CD4-positive, alpha-beta T cell treated with Interleukin-17A for 4 hours (primary cell): Measurements from ENCODE around the gene ZFP64.
"Not testable (repeated sequence)": the region's sequence is repeated elsewhere in the genome, so short reads cannot be mapped to it uniquely, and the experiment has no call there.

ENCODE experiments used
- DNase-seq: peaks from one replicate; pipeline ENCODE4 v3.0.0-alpha.2; 2020; ENCODE audit warnings: mixed read lengths

The ZFP64 gene

GRCh38 chr20:52191132-52191915, at the start of gene ZFP64:
Gene ZFP64 (minus strand): TSS chr20:52191779. CDS start chr20:52191636, 143 bp downstream.
- peak; percentile 78 for DNase-seq

DNA sequence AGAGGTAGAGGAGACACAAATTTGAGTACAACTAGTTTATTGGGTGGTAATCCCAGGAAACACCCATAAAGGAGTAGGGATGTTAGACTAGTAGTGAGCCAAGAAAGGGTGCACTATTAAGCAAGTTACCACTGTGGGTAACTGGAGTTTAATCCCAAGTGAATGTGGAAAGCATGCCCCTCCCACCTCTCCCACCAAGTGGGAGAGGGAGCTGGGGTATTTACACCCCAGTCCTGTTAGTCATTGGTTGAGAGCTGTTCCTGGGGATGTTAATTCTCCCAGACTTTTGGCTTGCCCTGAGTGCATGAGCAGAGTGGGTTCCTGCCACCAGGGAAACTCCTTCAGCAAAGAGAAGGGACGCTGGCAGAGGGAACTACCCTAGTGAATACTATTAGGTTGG, 49.2 kb upstream of the ZFP64 start:
- no peak for DNase-seq

GRCh38 chr20:52239102-52239501, 47.5 kb upstream of the ZFP64 start:
- DNase-seq, result no peak

DNA sequence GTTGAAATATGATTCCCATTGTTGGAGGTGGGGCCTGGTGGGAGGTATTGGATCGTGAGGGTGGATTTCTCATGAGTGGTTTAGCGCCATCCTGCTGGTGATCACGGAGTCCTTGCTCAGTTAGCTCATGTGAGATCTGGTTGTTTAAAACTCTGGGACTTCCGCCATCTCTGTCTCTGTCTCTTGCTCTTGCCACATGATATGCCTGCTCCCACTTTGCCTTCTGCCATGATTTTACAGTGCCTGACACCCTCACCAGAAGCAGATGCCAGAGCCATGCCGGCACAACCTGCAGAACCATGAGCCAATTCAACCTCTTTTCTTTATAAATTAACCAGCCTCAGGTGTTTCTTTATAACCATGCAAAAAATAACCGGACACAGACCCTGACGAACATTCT, 44.7 kb upstream of the ZFP64 start:
- DNase-seq, result no peak

GRCh38 chr20:52235129-52235528, 43.5 kb upstream of the ZFP64 start:
- DNase-seq, result no peak

- DNase-seq, result no peak
Observed at GRCh38 chr20:52234302-52235045, 42.9 kb upstream of the ZFP64 start.

GRCh38 chr20:52231230-52231746, 39.7 kb upstream of the ZFP64 start:
- DNase-seq, result no peak

DNA sequence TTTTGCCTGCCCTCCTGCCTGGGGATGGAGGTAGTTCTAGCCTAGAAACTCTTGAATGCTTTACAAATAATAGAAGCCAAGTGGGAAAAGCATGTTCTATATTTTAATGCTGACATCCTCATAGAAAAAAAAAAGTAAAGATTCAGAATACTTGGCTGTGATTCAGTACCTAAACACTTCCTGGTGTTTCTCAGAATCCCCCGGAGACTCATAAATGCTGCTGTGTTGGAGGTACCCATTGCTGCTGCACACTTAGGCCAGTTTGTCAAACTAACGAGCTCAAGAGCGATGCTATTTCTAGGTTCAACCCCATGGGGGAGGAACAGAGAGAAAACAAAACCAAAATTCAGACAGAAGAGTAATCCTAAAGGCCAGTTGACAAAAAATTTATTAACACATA, 38.8 kb upstream of the ZFP64 start:
- no peak for DNase-seq

- not testable (repeated sequence) for DNase-seq
Observed at GRCh38 chr20:52229346-52229745, 37.8 kb upstream of the ZFP64 start.

DNA sequence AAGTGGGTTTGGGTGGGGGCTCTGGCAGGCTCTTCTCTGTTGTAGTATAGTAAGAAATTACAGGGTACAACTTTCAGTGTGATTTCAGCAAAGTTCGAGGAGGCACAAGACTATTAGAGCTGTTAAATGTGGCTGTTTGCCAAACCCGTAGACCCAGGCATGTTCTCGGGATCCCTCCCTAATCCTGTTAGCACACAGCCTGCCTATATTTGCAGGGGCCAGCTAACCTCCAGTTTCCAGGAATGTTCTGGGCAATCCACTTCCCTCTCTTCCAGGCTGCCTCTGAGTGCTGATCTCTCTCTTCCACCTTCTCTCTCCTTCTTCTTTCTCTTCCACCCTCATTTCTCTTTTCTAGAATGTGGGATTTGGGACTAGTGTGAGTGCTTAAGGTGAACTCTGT, 34.8 kb upstream of the ZFP64 start:
- DNase-seq, result no peak

DNA sequence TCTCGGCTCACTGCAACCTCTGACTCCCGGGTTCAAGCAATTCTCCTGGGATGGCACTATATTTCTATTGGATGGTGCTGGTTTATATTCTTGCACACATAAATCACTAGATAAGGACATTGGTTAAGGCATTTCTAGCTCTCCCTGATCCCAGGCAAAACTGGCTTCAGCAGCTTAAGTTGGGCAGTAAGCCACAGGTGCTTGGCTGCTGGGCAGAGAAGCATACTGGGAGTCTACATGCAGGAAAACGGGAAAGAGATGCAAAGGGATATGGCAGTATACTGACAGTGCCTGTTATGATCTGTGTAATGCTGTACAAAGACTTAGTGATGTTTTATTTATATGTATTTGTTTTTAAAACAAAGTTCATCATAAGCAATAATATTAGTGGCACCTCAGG, 33.3 kb upstream of the ZFP64 start:
- DNase-seq, result no peak

DNA sequence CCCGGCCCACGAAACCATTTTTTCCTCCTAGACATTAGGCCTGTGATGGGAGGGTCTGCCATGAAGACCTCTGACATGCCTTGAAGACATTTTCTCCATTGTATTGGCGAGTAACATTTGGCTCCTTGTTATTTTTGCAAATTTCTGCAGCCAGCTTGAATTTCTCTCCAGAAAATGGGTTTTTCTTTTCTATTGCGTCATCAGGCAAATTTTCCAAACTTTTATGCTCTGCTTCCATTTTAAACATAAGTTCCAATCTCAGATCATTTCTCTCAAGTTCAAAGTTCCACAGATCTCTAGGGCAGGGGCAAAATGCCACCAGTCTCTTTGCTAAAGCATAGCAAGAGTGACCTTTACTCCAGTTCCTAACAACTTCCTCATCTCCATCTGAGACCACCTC, 29.8 kb upstream of the ZFP64 start:
- not testable (repeated sequence) for DNase-seq

- not testable (repeated sequence) for DNase-seq
Observed at GRCh38 chr20:52220891-52221290, 29.3 kb upstream of the ZFP64 start.

GRCh38 chr20:52219441-52219840, 27.9 kb upstream of the ZFP64 start:
- no peak for DNase-seq

GRCh38 chr20:52217689-52218395, 26.3 kb upstream of the ZFP64 start:
- no peak for DNase-seq

DNA sequence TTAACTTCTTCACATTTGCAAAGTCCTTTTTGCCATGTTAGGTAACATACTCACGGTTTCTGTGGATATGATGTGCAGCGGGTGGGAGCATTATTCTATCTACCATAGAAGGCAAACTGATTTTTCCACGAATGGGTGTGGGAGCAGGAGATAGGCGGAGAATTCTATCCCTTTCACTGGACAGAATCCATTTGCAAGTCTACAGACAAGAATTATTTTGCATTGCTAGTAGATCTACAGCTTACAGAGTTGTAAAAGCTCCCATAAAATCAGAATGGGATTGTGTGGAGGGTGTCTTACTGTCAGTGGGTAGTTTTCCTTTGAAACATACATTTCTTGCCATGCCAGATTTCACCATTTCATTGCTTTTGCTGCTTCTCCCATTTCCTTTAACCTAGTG, 22.4 kb upstream of the ZFP64 start:
- DNase-seq, result no peak

DNA sequence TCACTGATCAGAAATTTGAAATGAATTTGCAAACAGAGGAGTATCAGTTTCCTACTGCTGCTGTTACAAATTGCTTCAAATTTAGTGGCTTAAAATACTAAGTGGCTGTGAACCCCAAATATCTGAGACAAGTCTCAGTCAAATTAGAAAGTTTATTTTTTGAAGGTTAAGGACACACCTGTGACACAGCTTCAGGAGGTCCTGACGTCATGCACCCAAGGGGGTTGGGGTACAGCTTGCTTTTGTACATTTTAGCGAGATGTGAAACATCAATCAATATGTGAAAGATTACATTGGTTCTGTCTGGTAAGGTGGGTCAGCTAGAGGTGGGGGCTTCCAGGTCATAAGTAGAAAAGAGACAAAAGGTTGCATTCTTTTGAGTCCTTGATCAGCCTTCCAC, 21.4 kb upstream of the ZFP64 start:
- DNase-seq, result no peak

DNA sequence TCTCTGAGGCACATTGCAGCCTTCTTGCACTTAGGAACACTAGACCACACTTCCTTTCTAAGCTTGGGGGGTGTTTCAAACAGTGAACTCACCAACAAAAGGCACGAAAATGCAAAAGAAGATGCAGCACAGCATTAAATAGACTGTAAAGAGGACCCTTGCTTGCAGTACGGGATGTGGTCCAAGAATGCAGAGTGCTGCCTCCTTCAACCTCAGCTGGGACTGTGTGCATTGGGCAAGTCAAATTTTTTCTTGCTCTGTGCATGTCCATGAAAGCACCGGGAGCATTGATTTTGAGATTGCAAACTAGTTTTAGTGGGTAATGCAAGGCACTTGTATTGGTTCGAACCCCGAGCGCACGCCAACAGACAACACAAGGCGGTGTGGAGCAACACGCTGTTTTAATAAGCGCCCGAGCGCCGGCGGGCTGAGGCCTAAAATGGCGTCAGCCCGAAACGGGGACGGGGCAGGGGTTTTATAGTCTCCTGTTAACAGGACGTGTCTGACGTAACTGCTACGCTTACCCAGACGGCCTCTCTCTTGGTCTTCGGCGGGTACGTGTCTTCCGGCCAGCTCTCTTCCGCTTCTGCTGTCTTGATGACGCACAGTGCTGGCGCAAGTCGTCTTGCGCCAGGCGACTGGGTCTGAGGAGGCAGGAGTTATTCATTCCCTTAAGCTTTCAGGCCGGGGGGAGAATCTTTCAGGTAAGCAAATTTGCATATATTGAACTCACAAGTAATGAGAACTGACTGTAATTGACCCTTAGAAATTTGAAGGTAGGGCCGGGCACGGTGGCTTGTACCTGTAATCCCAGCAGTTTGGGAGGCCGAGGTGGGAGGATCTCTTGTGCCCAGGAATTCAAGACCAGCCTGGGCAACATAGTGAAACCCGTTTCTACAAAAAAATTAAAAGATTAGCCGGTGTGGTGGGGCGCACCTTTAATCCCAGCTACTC, 18.7 kb upstream of the ZFP64 start:
- DNase-seq, result no peak

DNA sequence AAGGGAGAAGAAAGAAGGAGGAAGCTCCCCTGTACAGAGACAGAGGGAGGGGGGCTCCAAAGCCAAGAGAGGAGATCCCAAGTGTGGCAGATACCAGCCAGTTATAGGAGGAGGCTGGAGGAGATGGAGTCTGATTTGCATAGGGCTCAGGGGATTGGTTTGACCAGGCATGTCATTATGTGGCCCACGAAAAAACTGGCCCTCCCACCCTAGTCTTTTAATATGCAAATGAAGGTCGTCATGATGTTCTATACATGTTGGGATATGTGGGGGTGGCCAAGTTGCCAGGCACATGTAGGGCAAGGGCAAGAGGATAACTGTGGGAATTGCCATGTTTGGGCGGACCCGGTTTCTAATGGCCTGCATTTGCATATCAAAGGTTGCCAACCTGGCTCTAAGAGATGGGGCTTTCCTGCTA, 17.6 kb upstream of the ZFP64 start:
- DNase-seq, result no peak

DNA sequence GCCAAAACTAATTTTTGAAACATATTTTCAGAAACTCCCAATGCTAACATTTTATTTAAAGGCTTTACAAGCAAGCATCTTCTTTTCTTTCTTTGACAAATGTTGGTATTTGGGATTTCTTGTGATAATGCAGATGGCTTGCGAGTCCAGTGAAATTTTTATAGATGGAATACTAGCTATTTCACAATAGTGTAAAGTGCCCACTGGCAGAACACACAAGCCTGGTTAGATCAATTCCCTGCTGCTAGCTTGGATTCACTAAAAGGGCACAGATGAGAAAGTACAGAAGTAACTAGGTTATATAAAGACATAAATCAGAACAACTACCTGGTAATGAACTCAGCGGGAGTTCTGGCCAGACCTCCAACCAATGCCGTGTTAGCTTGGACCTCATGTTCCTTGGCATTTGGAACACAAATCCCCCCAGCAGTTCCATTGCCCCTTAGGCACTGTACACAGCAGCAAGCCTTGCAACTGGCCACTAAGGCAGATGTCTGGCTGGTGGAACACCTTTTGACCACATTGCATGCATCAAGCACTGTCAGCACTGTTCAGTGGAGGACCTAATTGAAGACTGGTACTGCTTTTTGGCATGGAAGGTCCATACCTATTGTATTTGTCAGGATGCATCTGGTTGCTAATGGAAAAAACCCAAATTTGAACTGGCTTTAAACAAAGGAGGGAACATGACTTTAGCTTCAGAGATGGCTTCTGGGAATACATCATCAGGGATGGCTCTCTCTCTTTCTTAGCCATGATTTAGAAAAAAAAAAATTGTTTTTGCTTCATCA, 15.6 kb upstream of the ZFP64 start:
- no peak for DNase-seq

- DNase-seq, result no peak
Observed at GRCh38 chr20:52204136-52204535, 12.6 kb upstream of the ZFP64 start.
